ENCODE measurements around the gene PLCB1. TPM values are rescaled to one million over a fixed set of nuclear protein-coding genes. Genes with fewer than 3 reads are reported as not detected.

The PLCB1 gene
- total and polyA plus RNA-seq, 2 of the 4 experiments (the other 2 are of a cell fraction), result 5.6 to 16.1 TPM

DNA sequence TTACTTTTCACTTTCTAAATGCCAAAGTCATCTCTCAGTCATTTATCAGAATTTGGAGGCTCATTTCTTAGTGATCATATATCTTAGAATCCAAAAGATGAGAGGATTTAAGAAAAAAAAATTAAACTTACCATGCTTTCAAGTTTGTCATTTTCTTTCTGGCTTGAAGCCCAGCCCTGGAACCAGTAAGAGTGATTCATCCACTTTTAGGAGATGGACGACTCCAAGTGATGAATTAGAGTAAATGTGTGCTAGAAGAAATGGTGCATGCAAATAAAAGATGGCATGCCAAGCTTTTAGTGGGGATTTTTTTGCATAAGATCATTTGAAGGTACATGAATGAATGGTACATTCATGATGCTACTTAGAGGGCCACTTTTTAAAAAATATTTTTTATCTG lies 20.1 kb downstream of the PLCB1 start:
- Histone ChIP-seq H3K36me3 (ENCODE audit: control insufficient read depth, insufficient read depth, low read length) (no peaks in the 10 kb centered on the region), H3K4ac (ENCODE audit: low read depth, low read length) (no peak overlapping the region), H3K27me3 (ENCODE audit: control insufficient read depth, insufficient read depth, low read length) (no peaks in the 10 kb centered on the region), H3K4me2 (ENCODE audit: low read depth, low read length) (no peak overlapping the region), H4K20me1 (ENCODE audit: insufficient read depth, low read length) (peaks cover 9% of the 10 kb centered on the region), H3K4me1 (ENCODE audit: control insufficient read depth, insufficient read depth, low read length) (peaks cover 9% of the 10 kb centered on the region), H3K56ac (ENCODE audit: extremely low read depth, insufficient read depth, low read length) (no peak overlapping the region), H3K9me3 (ENCODE audit: control insufficient read depth, insufficient read depth, low read length) (no peaks in the 10 kb centered on the region), H4K8ac (ENCODE audit: low read depth in 2 of 2, low read length in 2 of 2) (no peak overlapping the region), H3K79me1 (ENCODE audit: low read depth in 1 of 2, low read length in 2 of 2) (peaks cover 0 to 9% of the 10 kb centered on the region in 2 experiments; a peak in 1 of 4 replicates), H3K18ac (ENCODE audit: low read depth, low read length) (no peak overlapping the region), H4K91ac (ENCODE audit: insufficient read depth, low read depth, low read length) (no peak overlapping the region), H3K4me3 (ENCODE audit: insufficient read depth, low read depth, low read length) (no peak overlapping the region), H2AK5ac (ENCODE audit: low read depth, low read length) (no peak overlapping the region), H2AFZ (replicated peaks; ENCODE audit: low read length, poor library complexity) (no peak overlapping the region), H3K14ac (replicated peaks; ENCODE audit: low read depth, low read length) (no peak overlapping the region), H3K9ac (ENCODE audit: low read depth, low read length) (no peak overlapping the region), H2AK9ac (replicated peaks; ENCODE audit: low read depth, low read length, poor library complexity) (no peak overlapping the region), H3K23ac (ENCODE audit: low read depth, low read length) (no peak overlapping the region), H2BK20ac (ENCODE audit: low read depth, low read length) (no peak overlapping the region), H2BK15ac (ENCODE audit: low read depth, low read length) (no peak overlapping the region), H2BK120ac (ENCODE audit: low read depth, low read length) (no peak overlapping the region), H2BK5ac (ENCODE audit: low read depth, low read length, poor library complexity, severe bottlenecking) (no peak overlapping the region), H3K27ac (ENCODE audit: insufficient read depth, low read length) (no peak overlapping the region), H3K9me1 (ENCODE audit: insufficient read depth, low read length) (peaks cover 5% of the 10 kb centered on the region), H4K5ac (ENCODE audit: low read depth, low read length) (no peak overlapping the region)
- ChIA-PET CTCF (no interaction called here), POLR2A (ENCODE audit: unreplicated experiment) (no interaction called here)
- TF ChIP-seq MAZ (IDR thresholded peaks at IDR 0.05; ENCODE audit: borderline replicate concordance, low read depth, low read length), result no peak
- no peak for TF ChIP-seq CEBPB (IDR thresholded peaks at IDR 0.05; ENCODE audit: low read depth, low read length)
- TF ChIP-seq, protein P1, sequence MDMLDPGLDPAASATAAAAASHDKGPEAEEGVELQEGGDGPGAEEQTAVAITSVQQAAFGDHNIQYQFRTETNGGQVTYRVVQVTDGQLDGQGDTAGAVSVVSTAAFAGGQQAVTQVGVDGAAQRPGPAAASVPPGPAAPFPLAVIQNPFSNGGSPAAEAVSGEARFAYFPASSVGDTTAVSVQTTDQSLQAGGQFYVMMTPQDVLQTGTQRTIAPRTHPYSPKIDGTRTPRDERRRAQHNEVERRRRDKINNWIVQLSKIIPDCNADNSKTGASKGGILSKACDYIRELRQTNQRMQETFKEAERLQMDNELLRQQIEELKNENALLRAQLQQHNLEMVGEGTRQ (IDR thresholded peaks at IDR 0.05; ENCODE audit: low read depth, low read length), result no peak
- no peak for TF ChIP-seq BHLHE40 (IDR thresholded peaks at IDR 0.05; ENCODE audit: low read depth, low read length)
- no peak for TF ChIP-seq POLR2A (IDR thresholded peaks at IDR 0.05; ENCODE audit: low read depth, low read length)
- TF ChIP-seq, protein P2, sequence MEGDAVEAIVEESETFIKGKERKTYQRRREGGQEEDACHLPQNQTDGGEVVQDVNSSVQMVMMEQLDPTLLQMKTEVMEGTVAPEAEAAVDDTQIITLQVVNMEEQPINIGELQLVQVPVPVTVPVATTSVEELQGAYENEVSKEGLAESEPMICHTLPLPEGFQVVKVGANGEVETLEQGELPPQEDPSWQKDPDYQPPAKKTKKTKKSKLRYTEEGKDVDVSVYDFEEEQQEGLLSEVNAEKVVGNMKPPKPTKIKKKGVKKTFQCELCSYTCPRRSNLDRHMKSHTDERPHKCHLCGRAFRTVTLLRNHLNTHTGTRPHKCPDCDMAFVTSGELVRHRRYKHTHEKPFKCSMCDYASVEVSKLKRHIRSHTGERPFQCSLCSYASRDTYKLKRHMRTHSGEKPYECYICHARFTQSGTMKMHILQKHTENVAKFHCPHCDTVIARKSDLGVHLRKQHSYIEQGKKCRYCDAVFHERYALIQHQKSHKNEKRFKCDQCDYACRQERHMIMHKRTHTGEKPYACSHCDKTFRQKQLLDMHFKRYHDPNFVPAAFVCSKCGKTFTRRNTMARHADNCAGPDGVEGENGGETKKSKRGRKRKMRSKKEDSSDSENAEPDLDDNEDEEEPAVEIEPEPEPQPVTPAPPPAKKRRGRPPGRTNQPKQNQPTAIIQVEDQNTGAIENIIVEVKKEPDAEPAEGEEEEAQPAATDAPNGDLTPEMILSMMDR (conservative IDR thresholded peaks at IDR 0.05; ENCODE audit: low read depth, low read length), result no peak
- TF ChIP-seq, protein P3, sequence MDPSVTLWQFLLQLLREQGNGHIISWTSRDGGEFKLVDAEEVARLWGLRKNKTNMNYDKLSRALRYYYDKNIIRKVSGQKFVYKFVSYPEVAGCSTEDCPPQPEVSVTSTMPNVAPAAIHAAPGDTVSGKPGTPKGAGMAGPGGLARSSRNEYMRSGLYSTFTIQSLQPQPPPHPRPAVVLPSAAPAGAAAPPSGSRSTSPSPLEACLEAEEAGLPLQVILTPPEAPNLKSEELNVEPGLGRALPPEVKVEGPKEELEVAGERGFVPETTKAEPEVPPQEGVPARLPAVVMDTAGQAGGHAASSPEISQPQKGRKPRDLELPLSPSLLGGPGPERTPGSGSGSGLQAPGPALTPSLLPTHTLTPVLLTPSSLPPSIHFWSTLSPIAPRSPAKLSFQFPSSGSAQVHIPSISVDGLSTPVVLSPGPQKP (IDR thresholded peaks at IDR 0.05; ENCODE audit: borderline replicate concordance, low read depth, low read length), result no peak
- no peak for TF ChIP-seq MXI1 (IDR thresholded peaks at IDR 0.05; ENCODE audit: borderline replicate concordance, low read depth, low read length)
- no peak for TF ChIP-seq CHD1 (IDR thresholded peaks at IDR 0.05; ENCODE audit: low read depth, low read length)
- no peak for TF ChIP-seq FOS (IDR thresholded peaks at IDR 0.05; ENCODE audit: low read depth, low read length)
- BruUV-seq (replicated peaks), result no TSS peak
- dilution Hi-C loops (cut with HindIII; ENCODE audit: low sequenced_read_pairs, unreplicated experiment) (no loop called here), intact Hi-C loops (cut with micrococcal nuclease) (no loop called here), in situ Hi-C loops (cut with MboI; ENCODE audit: low sequenced_read_pairs) (no loop called here)
- DNase-seq (peak; percentile 65), ATAC-seq (ENCODE audit: low read depth) (no peak)
- no CpG with 5 or more reads among the region's 1 CpG for WGBS, 2 experiments (ENCODE audit: extremely low coverage in 2 of 2, insufficient read length in 1 of 2)
